ENCODE measurements around the gene RGPD3. TPM values are rescaled to one million over a fixed set of nuclear protein-coding genes. Genes with fewer than 3 reads are reported as not detected.

The RGPD3 gene
- total RNA-seq, 1 experiment from 2014 or later: 0.03 TPM

DNA sequence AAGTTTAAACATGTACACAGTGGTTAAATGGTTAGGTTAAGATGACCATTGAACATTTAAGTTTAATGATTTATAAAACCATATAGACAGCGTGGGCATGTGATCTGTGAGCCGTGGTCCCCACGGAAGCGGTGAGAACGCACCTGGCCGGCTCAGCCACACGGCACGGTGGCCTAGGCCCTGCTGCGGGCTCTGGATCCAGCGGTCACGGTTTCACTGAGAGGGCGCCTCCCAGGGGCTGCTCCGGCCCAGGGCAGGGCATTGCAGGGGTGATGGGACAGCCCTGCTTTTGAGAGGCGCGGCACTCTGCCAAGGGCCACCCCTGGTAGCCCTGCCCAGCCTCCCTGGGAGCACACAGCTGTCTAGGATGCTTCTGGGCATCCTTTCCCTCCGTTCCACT lies 124.9 kb downstream of the RGPD3 start:
- no peak for DNase-seq (ENCODE audit: low read depth)

DNA sequence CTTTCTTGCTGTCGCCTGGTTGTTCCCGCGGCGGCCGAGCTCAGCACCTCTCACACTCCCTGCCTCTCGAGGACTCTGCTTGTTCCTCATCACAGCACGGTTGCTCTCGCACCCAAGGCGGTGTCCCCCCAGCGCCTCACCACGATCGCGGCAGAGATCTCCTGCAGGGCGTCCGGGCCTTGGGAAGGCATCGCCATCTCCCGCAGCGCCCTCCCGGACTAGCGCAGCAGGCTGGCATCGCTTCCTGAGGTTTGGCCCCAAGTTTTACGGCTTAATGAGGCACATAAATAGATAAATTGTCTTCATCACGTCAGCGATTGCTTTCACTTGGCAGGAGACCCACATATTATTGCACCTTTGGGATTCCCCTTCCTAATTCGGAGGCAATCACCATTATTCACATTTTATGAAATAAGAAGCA lies 125.4 kb downstream of the RGPD3 start:
- no peak for DNase-seq (ENCODE audit: low read depth)

DNA sequence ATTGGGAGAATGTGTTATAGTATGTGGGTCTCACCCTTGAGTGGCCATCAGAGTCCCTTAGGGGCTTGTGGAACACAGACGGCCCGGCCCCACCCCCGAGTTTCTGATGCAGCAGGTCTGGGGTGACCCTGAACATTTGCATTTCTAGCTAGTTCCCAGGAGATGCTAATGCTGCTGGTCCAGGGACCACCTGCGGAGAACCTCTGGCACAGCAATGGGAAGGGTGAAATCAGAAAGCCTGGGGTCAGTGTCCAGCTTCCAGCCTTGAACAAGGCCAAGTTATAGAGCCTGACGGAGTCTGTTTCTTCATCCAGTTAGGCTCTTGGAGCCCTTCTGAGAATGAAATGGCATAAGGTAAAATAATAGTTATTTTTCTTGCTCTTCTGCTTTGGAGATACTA lies 126.5 kb downstream of the RGPD3 start:
- DNase-seq (ENCODE audit: low read depth): no peak

Other genes with a start within 250 kb of the RGPD3 start
- not detected in 2 replicates for gene CD8B2, start 19.0 kb upstream of the RGPD3 start, total RNA-seq (2014; rRNA removed; shearing (Covaris generic))